Gastroesophageal sphincter (tissue), 4 donors: ENCODE measurements around the gene ATG2B. TPM values are rescaled to one million over a fixed set of nuclear protein-coding genes. Genes with fewer than 3 reads are reported as not detected.

Experiments
- ATAC-seq: fragments of 150-250 bp; one replicate; pipeline ENCODE4 v1.9.1; 2016; ENCODE audit warnings: mild to moderate bottlenecking, moderate library complexity
- H3K27ac ChIP-seq, 4 donors: fragments of 200-600 bp; sonication (generic) in 3 of 4; 1 replicate in 3 of 4; 2 replicates in 1 of 4; pipeline ENCODE4 v1.5.1; 2016 to 2019
- H3K27me3 ChIP-seq: fragments of 200-600 bp; sonication (generic); one replicate; pipeline ENCODE4 v1.5.1; 2019
- H3K36me3 ChIP-seq, 2 donors: fragments of 200-600 bp; sonication (generic); one replicate each; pipeline ENCODE4 v1.5.1; 2019; ENCODE audit warnings: control low read depth in 1 of 2
- H3K4me1 ChIP-seq, 3 donors: fragments of 200-600 bp; sonication (generic); 1 replicate in 2 of 3; 2 replicates in 1 of 3; pipeline ENCODE4 v1.5.1; 2016 to 2019; ENCODE audit warnings: control low read depth in 2 of 3
- H3K4me3 ChIP-seq, 2 donors: fragments of 200-600 bp; sonication (generic); one replicate each; pipeline ENCODE4 v1.5.1; 2019; ENCODE audit warnings: mild to moderate bottlenecking in 1 of 2, moderate library complexity in 1 of 2
- H3K9me3 ChIP-seq, 3 donors: fragments of 200-600 bp; sonication (generic); one replicate each; pipeline ENCODE4 v1.5.1; 2017 to 2019; ENCODE audit warnings: control low read depth in 2 of 3
- CTCF ChIP-seq, 4 experiments: fragments of 200-600 bp in 2 of 4; fragments of 450-650 bp in 2 of 4; sonication (generic) in 1 of 4; IDR thresholded peaks; one replicate each; pipeline ENCODE4 v1.5.1; 2017 to 2019; ENCODE audit warnings: antibody characterized with exemption in 4 of 4, mild to moderate bottlenecking in 2 of 4, moderate library complexity in 2 of 4
- EP300 ChIP-seq: sonication (generic); formaldehyde crosslinking; IDR thresholded peaks from one replicate; pipeline ENCODE4 v1.6.1; 2017; ENCODE audit warnings: antibody characterized with exemption, mild to moderate bottlenecking
- POLR2A ChIP-seq, 2 donors: fragments of 450-650 bp; IDR thresholded peaks; one replicate each; pipeline ENCODE4 v1.6.1; 2017; ENCODE audit warnings: antibody characterized with exemption in 2 of 2, mild to moderate bottlenecking in 2 of 2, moderate library complexity in 1 of 2
- POLR2AphosphoS5 ChIP-seq: sonication (generic); formaldehyde crosslinking; IDR thresholded peaks from one replicate; pipeline ENCODE4 v1.6.1; 2017; ENCODE audit warnings: antibody characterized with exemption
- WGBS, 2 donors: methylation state at CpG; one replicate each; pipeline ENCODE4 v1.1.5; 2018; ENCODE audit warnings: low coverage in 1 of 2; 5-methylcytosine and 5-hydroxymethylcytosine counted together
- total RNA-seq, 4 donors: library from RNA; depleted of rRNA; stranded (reverse); fragments of >200 nt; gene quantifications; one replicate each; pipeline ENCODE4 v1.1.0, GENCODE V29; 2016

ATG2B gene
- total RNA-seq, 4 donors from 2014 or later, result 18.9 to 40.5 (median 25.8) TPM

- H3K27me3 ChIP-seq, result no peaks in the 10 kb centered on the region
- H3K27ac ChIP-seq, result no peak overlapping the region
- ATAC-seq, result no peak
- no peaks in the 10 kb centered on the region for H3K9me3 ChIP-seq
- H3K4me3 ChIP-seq, result no peak overlapping the region
- peaks cover 0 to 24% of the 10 kb centered on the region in 2 donors for H3K36me3 ChIP-seq
- WGBS, 2 donors, result 60% methylated on average over 1 of the region's 2 CpGs; no CpG with 5 or more reads in 1 of the 2 donors
- peaks cover 0 to 18% (median 6%) of the 10 kb centered on the region in 3 donors for H3K4me1 ChIP-seq
- no peak for TF ChIP-seq POLR2AphosphoS5
- no peak for TF ChIP-seq CTCF (IDR thresholded peaks at IDR 0.05)
- no peak for TF ChIP-seq EP300
- TF ChIP-seq POLR2A (IDR thresholded peaks at IDR 0.05), result no peak
Observed at GRCh38 chr14:96237641-96238040, 125.5 kb downstream of the ATG2B start.

- no peak overlapping the region for H3K27ac ChIP-seq
- H3K27me3 ChIP-seq, result no peaks in the 10 kb centered on the region
- no peak overlapping the region for H3K4me3 ChIP-seq
- TF ChIP-seq EP300, result no peak
- no peak for TF ChIP-seq POLR2AphosphoS5
- no peak for TF ChIP-seq POLR2A (IDR thresholded peaks at IDR 0.05)
- no peak for TF ChIP-seq CTCF (IDR thresholded peaks at IDR 0.05)
- H3K4me1 ChIP-seq, result peaks cover 0 to 18% (median 6%) of the 10 kb centered on the region in 3 donors
- ATAC-seq, result no peak
- H3K36me3 ChIP-seq, result peaks cover 0 to 11% of the 10 kb centered on the region in 2 donors
- no peaks in the 10 kb centered on the region for H3K9me3 ChIP-seq
- 45 to 88% methylated on average over 3 to 4 of the region's 4 CpGs for WGBS, 2 donors
Observed at GRCh38 chr14:96235426-96235825, 127.7 kb downstream of the ATG2B start.

- Histone ChIP-seq H3K36me3 (no peaks in the 10 kb centered on the region), H3K9me3 (peaks cover 0 to 1% (median 0%) of the 10 kb centered on the region in 3 donors), H3K4me1 (peaks cover 0 to 18% (median 6%) of the 10 kb centered on the region in 3 donors), H3K27me3 (no peaks in the 10 kb centered on the region), H3K4me3 (no peak overlapping the region), H3K27ac (peak overlapping the region in 3 of 4 donors; percentile 44 to 70 (median 67))
- 22 to 74% methylated on average over 3 of the region's 3 CpGs for WGBS, 2 donors
- peak; percentile 17 for ATAC-seq
- no peak for TF ChIP-seq POLR2AphosphoS5
- no peak for TF ChIP-seq POLR2A (IDR thresholded peaks at IDR 0.05)
- no peak for TF ChIP-seq EP300
- TF ChIP-seq CTCF (IDR thresholded peaks at IDR 0.05), result no peak
Observed at GRCh38 chr14:96233661-96234060, 129.5 kb downstream of the ATG2B start.

GRCh38 chr14:96232506-96232905 lies 130.6 kb downstream of the ATG2B start:
- no peak overlapping the region for H3K4me3 ChIP-seq
- H3K4me1 ChIP-seq, result peaks cover 0 to 18% (median 6%) of the 10 kb centered on the region in 3 donors
- H3K36me3 ChIP-seq, result no peaks in the 10 kb centered on the region
- peaks cover 0 to 12% (median 0%) of the 10 kb centered on the region in 3 donors for H3K9me3 ChIP-seq
- peak overlapping the region in 1 of 4 donors; percentile 70 for H3K27ac ChIP-seq
- 81 to 88% methylated on average over 11 of the region's 11 CpGs for WGBS, 2 donors
- TF ChIP-seq POLR2A (IDR thresholded peaks at IDR 0.05) (no peak), CTCF (IDR thresholded peaks at IDR 0.05) (no peak), POLR2AphosphoS5 (no peak), EP300 (no peak)
- ATAC-seq, result no peak
- H3K27me3 ChIP-seq, result no peaks in the 10 kb centered on the region

- no peaks in the 10 kb centered on the region for H3K36me3 ChIP-seq
- ATAC-seq, result no peak
- no peak for TF ChIP-seq POLR2AphosphoS5
- no peak for TF ChIP-seq POLR2A (IDR thresholded peaks at IDR 0.05)
- TF ChIP-seq CTCF (IDR thresholded peaks at IDR 0.05), result no peak
- TF ChIP-seq EP300, result no peak
- peaks cover 0 to 21% (median 6%) of the 10 kb centered on the region in 3 donors for H3K4me1 ChIP-seq
- WGBS, 2 donors, result 77 to 81% methylated on average over 7 to 8 of the region's 12 CpGs
- H3K27me3 ChIP-seq, result no peaks in the 10 kb centered on the region
- no peak overlapping the region for H3K4me3 ChIP-seq
- peaks cover 0 to 12% (median 0%) of the 10 kb centered on the region in 3 donors for H3K9me3 ChIP-seq
- peak overlapping the region in 1 of 4 donors; percentile 23 for H3K27ac ChIP-seq
Observed at GRCh38 chr14:96231526-96232130, 131.5 kb downstream of the ATG2B start.
